Epithelial cell of prostate (primary cell): Measurements from ENCODE around the gene CDA.
A peak's percentile ranks its signal among the peaks of the same experiment; 100 is the strongest.

Experiments
- DNase-seq: peaks from one replicate; pipeline ENCODE4 v3.0.0-alpha.2; 2011; ENCODE audit warnings: low read depth, low spot score
- H3K27ac ChIP-seq: fragments of 450-650 bp; 2 replicates; pipeline ENCODE4 v1.5.1; 2017; ENCODE audit warnings: mild to moderate bottlenecking

The CDA gene

DNA sequence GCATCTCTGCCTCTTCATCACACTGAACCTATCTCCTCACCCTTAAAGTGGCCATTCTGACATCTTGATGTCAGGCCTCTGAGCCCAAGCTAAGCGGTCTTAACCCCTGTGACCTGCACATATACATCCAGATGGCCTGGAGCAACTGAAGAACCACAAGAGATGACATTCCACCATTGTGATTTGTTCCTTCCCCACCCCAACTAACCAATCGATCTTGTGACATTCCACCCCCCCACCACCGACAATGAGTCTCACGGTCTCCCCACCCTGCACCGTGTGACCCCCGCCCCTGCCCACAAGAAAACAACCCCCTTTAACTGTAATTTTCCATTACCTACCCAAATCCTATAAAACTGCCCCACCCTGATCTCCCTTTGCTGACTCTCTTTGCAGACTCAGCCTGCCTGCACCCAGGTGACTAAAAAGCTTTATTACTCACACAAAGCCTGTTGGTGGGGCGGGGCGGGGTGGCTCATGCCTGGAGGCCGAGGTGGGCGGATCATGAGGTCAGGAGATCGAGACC, 23.4 kb downstream of the CDA start:
- peak overlapping the region; percentile 95 for H3K27ac ChIP-seq
- DNase-seq = peak; percentile 64

GRCh38 chr1:20614131-20614579, 25.3 kb downstream of the CDA start:
- peak overlapping the region; percentile 95 for H3K27ac ChIP-seq
- no peak for DNase-seq

DNA sequence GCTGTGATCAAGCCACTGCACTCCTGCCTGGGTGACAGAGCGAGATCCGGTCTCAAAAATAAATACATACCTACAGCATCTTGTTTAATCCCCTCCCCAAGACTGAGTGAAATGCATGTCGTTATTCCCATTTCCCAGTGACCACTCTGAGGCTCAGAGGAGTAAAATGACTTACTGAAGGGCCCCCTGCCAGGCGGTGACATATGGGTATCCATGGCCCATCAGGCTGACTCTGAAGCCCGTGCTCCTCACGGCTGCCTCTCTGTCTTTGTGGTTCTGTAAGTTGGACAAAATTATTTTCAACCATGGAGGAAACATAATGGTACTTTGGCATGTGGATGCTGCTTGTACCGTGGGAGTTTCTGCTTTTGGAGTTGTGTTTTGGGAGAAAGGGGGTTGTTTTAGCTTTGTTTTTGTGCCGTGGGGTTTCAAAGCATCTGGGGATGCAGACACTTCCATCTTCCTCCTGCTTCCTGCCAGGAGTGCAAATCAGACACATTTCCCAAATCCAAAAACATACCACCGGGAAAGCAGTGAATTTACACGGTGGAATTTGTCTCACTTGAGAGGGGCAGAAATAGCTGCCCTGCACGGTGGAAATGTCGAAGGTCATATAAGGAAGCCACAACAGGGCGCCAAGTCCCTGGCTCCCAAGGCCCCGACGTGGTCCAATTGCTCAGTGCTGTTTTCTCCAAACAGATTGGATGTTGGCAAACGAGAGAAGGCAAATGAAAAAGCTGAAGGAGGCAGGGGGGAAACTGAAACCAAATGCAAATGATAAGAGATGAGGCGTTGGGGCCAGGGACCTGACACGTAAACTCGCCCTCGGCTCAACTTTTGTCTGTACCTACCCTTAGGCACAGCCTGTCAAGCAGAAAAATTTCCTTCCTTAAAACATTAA, 27.3 kb downstream of the CDA start:
- DNase-seq = no peak
- H3K27ac ChIP-seq = no peak overlapping the region

GRCh38 chr1:20616847-20617487, 28.1 kb downstream of the CDA start:
- H3K27ac ChIP-seq = no peak overlapping the region
- DNase-seq = no peak

- no peak overlapping the region for H3K27ac ChIP-seq
- no peak for DNase-seq
Measured at GRCh38 chr1:20618550-20618949, 29.7 kb downstream of the CDA start.

DNA sequence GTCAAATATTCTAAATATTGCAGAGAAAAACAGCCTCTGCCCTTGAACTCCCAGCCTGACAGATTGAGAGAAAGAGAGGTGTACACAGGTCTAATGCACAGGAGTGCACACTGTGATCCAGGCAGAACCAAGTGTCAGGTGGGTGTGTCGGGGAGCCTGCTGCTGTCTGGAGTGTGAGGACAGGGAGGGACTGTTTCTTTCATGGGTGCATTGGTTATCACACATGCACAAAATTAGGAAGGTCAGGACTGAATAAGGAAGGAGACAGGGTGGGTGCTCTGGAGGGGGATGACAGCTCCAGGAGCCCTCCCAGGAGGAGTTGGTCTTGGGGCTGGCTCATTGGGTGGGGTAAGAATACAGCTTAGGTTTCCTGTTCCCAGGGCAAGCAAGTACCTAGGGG, 31.1 kb downstream of the CDA start:
- H3K27ac ChIP-seq = no peak overlapping the region
- no peak for DNase-seq

DNA sequence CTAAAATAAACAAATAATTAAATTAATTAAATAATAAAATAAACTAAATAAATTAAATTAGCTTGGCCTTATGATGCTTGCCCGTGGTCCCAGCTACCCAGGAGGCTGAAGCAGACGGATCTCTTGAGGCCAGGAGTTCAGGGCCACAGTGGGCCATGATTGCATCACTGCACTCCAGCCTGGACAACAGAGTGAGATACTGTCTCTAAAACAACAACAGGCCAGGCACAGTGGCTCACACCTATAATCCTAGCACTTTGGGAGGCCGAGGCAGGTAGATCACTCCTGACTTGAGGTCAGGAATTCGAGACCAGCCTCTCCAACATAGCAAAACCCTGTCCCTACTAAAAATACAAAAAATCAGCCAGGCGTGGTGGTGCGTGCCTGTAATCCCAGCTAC, 32.1 kb downstream of the CDA start:
- DNase-seq = no peak
- no peak overlapping the region for H3K27ac ChIP-seq

DNA sequence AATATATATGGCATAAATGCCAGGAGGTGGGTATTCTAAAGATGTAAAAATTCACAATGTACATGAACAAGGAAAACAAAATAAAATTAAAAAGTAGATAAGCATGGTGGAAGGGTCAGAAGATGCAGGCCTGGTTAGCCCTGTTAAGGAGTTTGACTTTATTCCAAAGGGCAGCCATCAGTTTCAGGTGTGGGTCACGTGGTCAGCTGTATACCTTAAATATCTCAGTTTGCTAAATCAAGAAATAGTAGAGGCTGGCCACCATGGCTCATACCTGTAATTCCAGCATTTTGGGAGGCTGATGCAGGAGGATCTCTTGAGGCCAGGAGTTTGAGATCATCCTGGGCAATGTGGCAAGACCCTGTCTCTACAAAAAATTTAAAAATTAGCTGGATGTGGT, 35.8 kb downstream of the CDA start:
- no peak for DNase-seq
- H3K27ac ChIP-seq = no peak overlapping the region

GRCh38 chr1:20625176-20626097, 36.5 kb downstream of the CDA start:
- no peak for DNase-seq
- H3K27ac ChIP-seq = no peak overlapping the region

DNA sequence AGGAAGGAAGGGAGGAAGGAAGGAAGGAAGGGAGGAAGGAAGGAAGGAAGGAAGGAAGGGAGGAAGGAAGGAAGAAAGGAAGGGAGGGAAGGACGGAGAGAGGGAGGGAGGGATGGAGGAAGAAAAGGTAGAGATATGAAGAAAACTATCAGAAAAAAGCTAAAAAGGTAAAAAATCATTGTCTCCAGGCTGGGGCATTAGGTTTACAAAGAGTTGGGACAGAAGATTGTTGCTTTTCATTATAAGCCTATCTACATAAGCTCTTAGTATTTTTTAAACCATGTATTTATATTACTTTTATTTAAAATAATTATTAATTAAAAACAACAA, 37.2 kb downstream of the CDA start:
- no peak for DNase-seq
- no peak overlapping the region for H3K27ac ChIP-seq

- no peak overlapping the region for H3K27ac ChIP-seq
- DNase-seq = no peak
Measured at GRCh38 chr1:20626524-20626923, 37.6 kb downstream of the CDA start.

DNA sequence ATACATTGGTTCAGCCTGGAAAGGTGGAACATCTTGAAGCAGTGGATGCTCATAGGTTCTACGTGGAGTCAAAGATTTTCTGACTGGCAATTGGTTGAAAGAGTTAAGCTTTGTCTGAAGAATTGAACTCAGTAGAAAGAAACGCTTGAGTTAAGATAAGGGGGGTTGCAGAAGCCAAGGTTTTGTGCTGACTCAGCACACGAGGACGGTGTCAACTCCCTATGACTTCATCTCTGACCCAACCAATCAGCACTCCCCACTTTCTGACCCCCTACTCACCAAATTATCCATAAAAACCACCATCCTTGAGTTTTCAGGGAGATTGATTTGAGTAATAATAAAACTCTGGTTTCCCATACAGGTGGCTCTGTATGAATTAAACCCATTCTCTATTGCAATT, 41.8 kb downstream of the CDA start:
- no peak for DNase-seq
- H3K27ac ChIP-seq = no peak overlapping the region

DNA sequence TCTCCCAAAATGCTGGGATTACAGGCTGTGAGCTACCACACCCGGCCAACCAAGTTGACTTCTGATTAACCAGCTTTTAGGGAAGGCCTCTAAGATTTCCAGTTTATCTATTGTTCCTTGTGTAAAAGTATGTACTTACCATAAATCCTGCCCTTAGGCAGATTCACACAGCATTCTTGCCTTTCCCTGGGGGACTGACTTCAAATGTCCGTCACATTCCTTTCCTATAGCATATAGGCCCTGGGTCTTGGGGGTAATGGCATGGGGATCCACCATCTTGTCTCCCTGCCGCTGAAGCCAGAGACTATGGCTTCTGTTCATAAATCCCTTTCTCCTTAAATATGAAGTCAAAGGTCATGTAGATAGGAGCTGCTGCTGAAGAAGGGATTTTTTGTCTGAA, 43.5 kb downstream of the CDA start:
- no peak overlapping the region for H3K27ac ChIP-seq
- no peak for DNase-seq

DNA sequence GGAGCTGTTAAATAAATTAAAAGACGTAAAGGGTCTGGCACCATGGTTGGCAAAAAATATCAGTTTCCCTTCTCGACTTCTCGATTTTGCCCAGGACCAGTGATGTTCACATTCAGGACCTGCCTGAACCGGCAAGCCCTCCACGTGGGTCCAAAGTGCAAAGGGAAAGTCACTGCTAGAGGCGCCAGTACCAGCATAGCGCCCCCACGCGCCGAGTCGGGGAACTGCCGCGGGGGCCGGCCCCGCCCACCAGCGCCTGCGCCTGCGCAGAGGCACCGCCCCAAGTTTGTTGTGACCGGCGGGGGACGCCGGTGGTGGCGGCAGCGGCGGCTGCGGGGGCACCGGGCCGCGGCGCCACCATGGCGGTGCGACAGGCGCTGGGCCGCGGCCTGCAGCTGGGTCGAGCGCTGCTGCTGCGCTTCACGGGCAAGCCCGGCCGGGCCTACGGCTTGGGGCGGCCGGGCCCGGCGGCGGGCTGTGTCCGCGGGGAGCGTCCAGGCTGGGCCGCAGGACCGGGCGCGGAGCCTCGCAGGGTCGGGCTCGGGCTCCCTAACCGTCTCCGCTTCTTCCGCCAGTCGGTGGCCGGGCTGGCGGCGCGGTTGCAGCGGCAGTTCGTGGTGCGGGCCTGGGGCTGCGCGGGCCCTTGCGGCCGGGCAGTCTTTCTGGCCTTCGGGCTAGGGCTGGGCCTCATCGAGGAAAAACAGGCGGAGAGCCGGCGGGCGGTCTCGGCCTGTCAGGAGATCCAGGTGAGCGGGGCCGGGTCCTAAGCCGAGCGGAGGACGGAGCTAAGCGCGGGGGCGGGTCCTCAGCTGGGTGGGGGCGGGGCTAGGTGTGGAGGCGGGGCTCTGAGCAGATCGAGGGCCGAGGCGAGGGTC, 44.5 kb downstream of the CDA start, which contains the start of gene PINK1:
Gene PINK1, plus strand, starts transcription at position 269 of the 875 bp plus-strand sequence. Its CDS starts 91 bp downstream, at position 360.
- H3K27ac ChIP-seq = peak within 1 kb of the TSS; percentile 74
- DNase-seq = no peak

GRCh38 chr1:20634065-20634593, 45.2 kb downstream of the CDA start:
- H3K27ac ChIP-seq = peak overlapping the region; percentile 74
- no peak for DNase-seq

DNA sequence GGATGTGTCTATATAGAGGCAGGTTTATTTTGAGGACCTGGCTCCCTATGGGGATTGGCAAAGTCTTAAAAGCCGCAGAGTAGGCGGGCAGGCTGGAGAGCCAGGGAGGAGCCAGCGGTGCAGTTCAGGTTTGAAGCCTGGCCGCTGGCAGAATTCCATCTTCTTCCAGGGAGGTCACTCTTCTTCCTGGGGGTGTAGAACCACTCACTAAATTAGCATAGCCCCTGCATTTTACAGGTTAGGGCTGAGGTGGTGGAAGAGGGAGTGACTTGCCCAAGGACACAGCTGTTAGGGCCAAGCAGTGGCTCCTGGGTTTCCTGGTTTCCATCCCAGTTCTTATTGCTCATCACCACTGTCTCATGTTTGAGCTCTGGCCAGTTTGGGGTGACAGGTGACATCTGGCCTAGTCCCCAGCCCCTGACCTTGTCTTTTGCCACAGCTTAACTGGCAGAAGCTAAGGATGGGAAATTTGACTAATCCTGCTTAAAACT, 45.7 kb downstream of the CDA start:
- H3K27ac ChIP-seq = peak overlapping the region; percentile 74
- DNase-seq = no peak

DNA sequence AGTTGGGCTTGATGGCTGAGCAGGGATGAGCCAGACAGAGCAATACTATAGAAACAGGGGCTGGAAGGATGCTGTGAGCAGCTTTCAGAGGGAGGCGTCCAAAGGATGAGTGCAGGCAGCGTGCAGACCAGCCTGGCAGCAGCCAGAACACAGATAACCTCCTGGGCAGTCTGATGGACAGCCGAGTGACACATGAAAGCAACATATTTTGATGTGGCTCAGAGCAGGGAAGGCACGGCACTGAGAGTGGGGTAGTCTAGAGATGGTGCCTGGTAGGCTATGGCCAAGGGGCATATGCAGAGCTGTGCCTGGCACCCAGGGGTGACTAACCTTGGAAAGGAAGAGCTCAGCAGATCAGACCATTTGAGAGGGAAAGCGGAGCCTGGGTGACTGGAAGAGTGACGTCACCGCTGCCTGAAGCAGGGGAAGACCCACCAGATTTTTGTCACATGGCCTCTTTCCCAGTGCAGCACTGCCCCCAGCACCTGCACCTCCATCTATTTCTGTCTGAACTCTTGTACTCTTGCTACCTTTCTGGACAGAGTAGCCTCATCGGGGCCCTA, 48.0 kb downstream of the CDA start:
- no peak overlapping the region for H3K27ac ChIP-seq
- DNase-seq = no peak

- no peak overlapping the region for H3K27ac ChIP-seq
- DNase-seq = peak; percentile 8
Measured at GRCh38 chr1:20640183-20640597, 51.3 kb downstream of the CDA start.

- H3K27ac ChIP-seq = no peak overlapping the region
- no peak for DNase-seq
Measured at GRCh38 chr1:20641975-20642374, 53.1 kb downstream of the CDA start.
